NCI-H1105 treated with DMSO at 0.1 percent for 48 hours (cell line): ENCODE results near the gene SBSN.

ENCODE experiments used
- DNase-seq: peaks from one replicate; lab custom pipeline; 2025; lab: John Stamatoyannopoulos, UW

The SBSN gene, protein sequence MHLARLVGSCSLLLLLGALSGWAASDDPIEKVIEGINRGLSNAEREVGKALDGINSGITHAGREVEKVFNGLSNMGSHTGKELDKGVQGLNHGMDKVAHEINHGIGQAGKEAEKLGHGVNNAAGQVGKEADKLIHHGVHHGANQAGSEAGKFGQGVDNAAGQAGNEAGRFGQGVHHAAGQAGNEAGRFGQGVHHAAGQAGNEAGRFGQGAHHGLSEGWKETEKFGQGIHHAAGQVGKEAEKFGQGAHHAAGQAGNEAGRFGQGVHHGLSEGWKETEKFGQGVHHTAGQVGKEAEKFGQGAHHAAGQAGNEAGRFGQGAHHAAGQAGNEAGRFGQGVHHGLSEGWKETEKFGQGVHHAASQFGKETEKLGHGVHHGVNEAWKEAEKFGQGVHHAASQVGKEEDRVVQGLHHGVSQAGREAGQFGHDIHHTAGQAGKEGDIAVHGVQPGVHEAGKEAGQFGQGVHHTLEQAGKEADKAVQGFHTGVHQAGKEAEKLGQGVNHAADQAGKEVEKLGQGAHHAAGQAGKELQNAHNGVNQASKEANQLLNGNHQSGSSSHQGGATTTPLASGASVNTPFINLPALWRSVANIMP

GRCh38 chr19:35528218-35529038, at the start of gene SBSN:
Gene SBSN, minus strand, starts transcription at chr19:35528311. Its CDS starts 30 bp downstream, at chr19:35528281.
- no peak for DNase-seq

GRCh38 chr19:35571406-35571965, 43.4 kb upstream of the SBSN start:
- no peak for DNase-seq

GRCh38 chr19:35569281-35569781, 41.2 kb upstream of the SBSN start:
- DNase-seq, result peak; percentile 78

DNA sequence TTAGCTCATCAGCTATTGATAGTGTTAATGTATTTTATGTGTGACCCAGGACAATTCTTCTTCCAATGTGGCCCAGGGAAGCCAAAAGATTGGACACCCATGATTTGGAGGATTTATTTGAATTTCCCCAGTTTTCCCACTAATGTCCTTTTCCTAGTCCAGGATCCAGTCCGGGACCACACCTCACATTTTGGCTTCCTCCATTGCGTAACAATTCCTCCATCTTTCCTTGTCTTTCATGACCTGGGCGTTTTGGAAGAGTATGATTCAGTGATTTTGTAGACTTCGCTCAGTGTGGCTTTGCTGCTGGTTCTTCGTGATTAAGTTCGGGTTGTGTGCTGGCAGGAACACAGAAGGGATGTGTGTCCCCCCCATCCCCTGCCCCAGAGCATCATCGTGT, 38.6 kb upstream of the SBSN start:
- no peak for DNase-seq

DNA sequence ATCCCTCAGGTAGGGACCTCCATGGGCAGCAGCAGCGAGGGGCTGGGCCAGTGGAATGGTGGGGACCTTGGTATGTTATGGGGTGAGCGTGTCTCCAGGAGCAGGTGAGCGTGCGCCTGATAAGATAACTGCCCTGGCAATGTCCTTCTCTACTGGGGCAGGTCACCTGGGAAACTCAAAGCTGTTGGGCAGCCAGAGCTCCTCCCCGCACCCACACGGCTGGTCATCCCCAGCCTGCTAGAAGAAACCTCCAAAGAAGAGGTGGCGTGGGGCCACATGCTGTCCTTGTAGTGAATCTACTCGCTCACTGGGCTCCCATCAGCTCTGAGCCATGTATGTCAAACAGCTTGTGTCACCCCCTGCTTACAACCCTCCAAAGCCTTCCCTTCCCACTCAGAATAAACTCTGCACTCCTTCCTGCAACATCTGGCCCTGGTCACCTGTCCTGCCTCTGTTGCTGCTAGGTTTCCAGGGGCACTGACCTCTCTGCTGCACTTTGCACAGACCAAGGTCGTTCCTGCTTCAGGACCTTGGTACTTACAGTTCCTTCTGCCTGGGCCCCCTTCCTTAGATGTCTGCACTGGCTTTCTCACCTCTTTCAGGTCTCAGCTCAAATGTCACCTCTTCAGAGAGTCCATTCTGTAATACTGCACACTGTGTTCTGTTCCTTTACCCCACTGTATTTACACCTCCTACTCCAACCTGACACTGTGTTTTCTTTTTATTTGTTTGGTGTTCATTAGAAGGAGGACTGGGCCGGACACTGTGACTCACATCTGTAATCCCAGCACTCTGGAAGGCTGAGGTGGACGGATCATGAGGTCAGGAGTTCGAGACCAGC, 37.1 kb upstream of the SBSN start:
- DNase-seq, result no peak

- DNase-seq, result no peak
Observed at GRCh38 chr19:35563207-35563829, 35.2 kb upstream of the SBSN start, which contains the start of gene ATP4A. Gene ATP4A, minus strand, starts transcription at chr19:35563658. Its CDS starts 29 bp downstream, at chr19:35563629.

DNA sequence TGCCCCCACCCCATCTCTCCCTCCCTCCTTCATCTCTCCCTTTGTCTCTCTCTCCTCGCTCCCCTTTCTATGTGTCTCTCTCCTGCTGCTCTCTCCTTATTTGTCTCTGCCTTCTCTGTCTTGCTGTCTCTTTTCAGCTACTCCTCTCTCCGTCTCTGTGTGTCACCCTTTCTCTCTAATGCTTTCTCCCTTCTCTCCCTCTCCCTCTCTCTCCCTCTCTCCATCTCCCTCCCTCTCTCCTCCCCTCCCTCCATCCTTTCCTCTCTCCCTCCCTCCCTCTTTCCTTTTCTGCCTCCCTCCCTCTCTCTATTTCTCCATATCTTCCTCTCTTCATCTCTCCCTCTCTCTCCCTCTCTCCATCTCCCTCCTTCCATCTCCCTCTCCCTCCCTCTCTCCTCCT, 34.7 kb upstream of the SBSN start:
- no peak for DNase-seq

GRCh38 chr19:35562336-35562735, 34.2 kb upstream of the SBSN start:
- no peak for DNase-seq

DNA sequence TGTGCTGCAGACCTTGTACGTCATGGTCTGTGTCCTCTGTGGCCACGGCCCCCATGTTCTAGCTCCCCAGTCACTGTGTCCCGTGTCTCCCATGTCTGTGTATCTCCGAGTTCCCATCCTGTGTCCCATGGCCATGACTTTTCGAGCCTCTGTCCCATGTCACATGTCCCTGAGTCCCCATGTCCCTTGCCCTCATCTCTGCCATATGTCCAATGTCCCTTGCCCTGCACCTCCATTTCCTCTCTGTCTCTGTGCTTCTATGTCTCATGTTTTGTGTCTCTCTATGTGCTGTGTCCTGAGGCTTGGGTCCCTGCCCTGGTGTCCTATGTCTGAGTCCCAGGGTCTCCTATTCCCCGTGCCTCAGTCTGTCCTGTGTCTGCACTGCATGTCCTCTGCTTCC, 33.3 kb upstream of the SBSN start:
- DNase-seq, result no peak

- no peak for DNase-seq
Observed at GRCh38 chr19:35560677-35561076, 32.6 kb upstream of the SBSN start.

- no peak for DNase-seq
Observed at GRCh38 chr19:35560271-35560670, 32.2 kb upstream of the SBSN start.

GRCh38 chr19:35559781-35560180, 31.7 kb upstream of the SBSN start:
- DNase-seq, result no peak

DNA sequence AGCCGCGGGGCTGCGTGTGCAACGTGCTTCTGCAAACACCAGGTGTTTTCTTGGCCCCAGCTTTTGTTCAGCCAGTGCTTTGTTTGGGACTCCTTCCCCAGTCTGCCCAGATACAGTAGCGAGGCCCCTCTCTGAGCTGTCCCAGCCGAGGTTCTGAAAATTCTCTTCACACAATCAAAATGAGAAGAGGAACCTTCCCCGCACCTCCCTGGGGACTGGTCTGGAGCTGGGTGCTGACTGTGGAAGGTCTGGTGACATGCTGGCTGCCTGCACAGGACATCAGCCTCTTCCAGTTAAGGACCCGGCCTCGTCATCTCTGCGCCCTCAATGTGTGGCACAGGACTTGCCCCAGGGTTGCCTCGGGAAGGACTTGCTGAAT, 31.2 kb upstream of the SBSN start:
- DNase-seq, result no peak

- no peak for DNase-seq
Observed at GRCh38 chr19:35558400-35559280, 30.5 kb upstream of the SBSN start.

- DNase-seq, result no peak
Observed at GRCh38 chr19:35557539-35558399, 29.7 kb upstream of the SBSN start.

- no peak for DNase-seq
Observed at GRCh38 chr19:35556846-35557538, 28.9 kb upstream of the SBSN start.

DNA sequence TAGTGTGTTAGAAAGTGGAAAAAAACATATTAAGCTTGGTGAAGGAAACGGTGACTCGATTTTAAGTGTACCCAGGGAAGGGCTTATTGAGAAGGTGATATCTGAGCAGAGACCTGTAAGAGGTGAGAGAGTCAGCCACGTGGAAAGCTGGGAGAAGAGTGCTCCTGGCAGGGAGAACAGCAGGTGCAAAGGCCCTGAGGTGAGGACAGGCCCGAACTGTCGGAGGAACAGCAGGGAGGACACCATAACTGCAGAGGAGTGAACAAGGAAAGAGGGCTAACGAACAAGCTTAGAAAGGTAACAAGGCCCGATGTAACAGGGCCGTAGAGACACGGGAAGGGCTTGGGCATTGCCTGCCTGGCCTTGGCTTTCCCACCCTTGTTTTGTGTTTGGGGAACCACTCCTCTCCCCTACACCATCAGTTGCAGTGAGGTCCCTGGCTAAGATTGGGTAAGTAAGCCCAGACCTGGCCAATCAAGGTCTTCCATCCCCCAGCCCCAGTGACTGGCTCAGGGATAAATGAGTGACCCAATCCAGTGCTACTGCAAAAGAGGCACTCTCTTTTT, 28.0 kb upstream of the SBSN start:
- DNase-seq, result no peak
